Sigmoid colon (tissue), 7 donors: Measurements from ENCODE around the gene ADCY4. TPM values are rescaled to one million over a fixed set of nuclear protein-coding genes. Genes with fewer than 3 reads are reported as not detected.
"Not testable (repeated sequence)": the region's sequence is repeated elsewhere in the genome, so short reads cannot be mapped to it uniquely, and the experiment has no call there.

ENCODE experiments used
- DNase-seq: peaks from one replicate; pipeline ENCODE4 v3.0.0-alpha.2; 2019
- H3K27ac ChIP-seq, 4 donors: fragments of 200-600 bp; sonication (generic); one replicate each; pipeline ENCODE4 v1.5.1; 2016 to 2019; ENCODE audit warnings: mild to moderate bottlenecking in 1 of 4
- H3K27me3 ChIP-seq, 3 donors: fragments of 200-600 bp; sonication (generic); one replicate each; pipeline ENCODE4 v1.5.1; 2019; ENCODE audit warnings: mild to moderate bottlenecking in 1 of 3
- H3K36me3 ChIP-seq, 4 donors: fragments of 200-600 bp; sonication (generic); one replicate each; pipeline ENCODE4 v1.5.1; 2016 to 2019
- H3K4me1 ChIP-seq, 4 donors: fragments of 200-600 bp; sonication (generic); one replicate each; pipeline ENCODE4 v1.5.1; 2017 to 2019
- H3K4me3 ChIP-seq, 4 donors: fragments of 200-600 bp; sonication (generic); one replicate each; pipeline ENCODE4 v1.5.1; 2017 to 2019; ENCODE audit warnings: mild to moderate bottlenecking in 2 of 4, moderate library complexity in 1 of 4
- H3K9me3 ChIP-seq, 4 donors: fragments of 200-600 bp in 3 of 4; sonication (generic) in 3 of 4; one replicate each; pipeline versions ENCODE4 v1.5.1 to v1.6.1; 2013 to 2019
- CTCF ChIP-seq, 4 experiments: fragments of 450-650 bp in 3 of 4; fragments of 200-600 bp in 1 of 4; IDR thresholded peaks; one replicate each; pipeline ENCODE4 v1.5.1; 2016 to 2019; ENCODE audit warnings: antibody characterized with exemption in 4 of 4, mild to moderate bottlenecking in 3 of 4, moderate library complexity in 2 of 4
- EP300 ChIP-seq, 4 donors: sonication (generic); formaldehyde crosslinking; IDR thresholded peaks; one replicate each; pipeline ENCODE4 v1.6.1; 2017; ENCODE audit warnings: antibody characterized with exemption in 4 of 4
- POLR2A ChIP-seq, 2 donors: fragments of 450-650 bp; IDR thresholded peaks; one replicate each; pipeline ENCODE4 v1.6.1; 2016; ENCODE audit warnings: antibody characterized with exemption in 2 of 2, mild to moderate bottlenecking in 2 of 2, moderate library complexity in 2 of 2
- POLR2AphosphoS5 ChIP-seq, 4 donors: sonication (generic); formaldehyde crosslinking; IDR thresholded peaks; one replicate each; pipeline ENCODE4 v1.6.1; 2017; ENCODE audit warnings: antibody characterized with exemption in 4 of 4
- WGBS, 2 donors: extraction: QIAGEN DNeasy Blood & Tissue Kit; methylation state at CpG; one replicate each; pipeline ENCODE4 v1.1.7; 2013; 5-methylcytosine and 5-hydroxymethylcytosine counted together
- intact Hi-C: fragments of 100-400 bp; cut with DNase I; formaldehyde crosslinking; loops from one replicate; pipeline ENCODE4 v1.15.1; 2023
- polyA plus RNA-seq, 3 donors: library from polyadenylated mRNA; stranded (reverse); fragments of 200-250 nt; gene quantifications; one replicate each; pipeline ENCODE4 v1.2.3, GENCODE V29; 2013
- total RNA-seq, 4 donors: library from RNA; depleted of rRNA; stranded (reverse); fragments of >200 nt; gene quantifications; one replicate each; pipeline ENCODE4 v1.1.0, GENCODE V29; 2016
- donor health status: healthy with polysubstance abuse.
- donor health status: Bipolar disorder and iron deficiency.
- donor health status: healthy.

Gene ADCY4
- total and polyA plus RNA-seq, 7 donors = 1.4 to 36.0 (median 12.1) TPM

GRCh38 chr14:24355009-24355408 is 20.1 kb upstream of the ADCY4 start:
- intact Hi-C loops = no loop called here
- no peak overlapping the region for H3K27ac ChIP-seq
- DNase-seq = no peak

DNA sequence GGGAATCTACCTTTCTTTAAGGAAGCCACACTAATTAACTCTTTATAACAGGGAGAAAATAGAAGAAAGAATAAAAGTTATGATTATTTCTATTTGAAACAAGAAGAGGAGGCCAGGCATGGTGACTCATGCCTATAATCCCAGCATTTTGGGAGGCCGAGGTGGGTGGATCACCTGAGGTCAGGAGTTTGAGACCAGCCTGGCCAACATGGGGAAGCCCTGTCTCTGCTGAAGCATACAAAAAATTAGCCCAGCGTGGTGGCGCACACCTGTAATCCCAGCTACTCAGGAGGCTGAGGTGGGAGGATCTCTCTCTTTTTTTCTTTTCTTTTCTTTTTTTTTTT is 19.6 kb upstream of the ADCY4 start:
- DNase-seq, H3K27me3 ChIP-seq, H3K4me3 ChIP-seq, H3K4me1 ChIP-seq, H3K36me3 ChIP-seq, H3K9me3 ChIP-seq, intact Hi-C loops: not testable (repeated sequence)
- WGBS, 2 donors = 83 to 93% methylated on average over 3 of the region's 3 CpGs
- peak overlapping the region in 2 of 4 donors; percentile 3 to 49 for H3K27ac ChIP-seq

More at GRCh38 chr14:24355009-24355408, 20.1 kb upstream of the ADCY4 start:
- Histone ChIP-seq H3K4me1 (peaks cover 0 to 7% (median 3%) of the 10 kb centered on the region in 4 donors), H3K9me3 (no peaks in the 10 kb centered on the region), H3K27me3 (no peaks in the 10 kb centered on the region), H3K4me3 (no peak overlapping the region), H3K36me3 (no peaks in the 10 kb centered on the region)
- 90 to 93% methylated on average over 7 of the region's 7 CpGs for WGBS, 2 donors
- no peak for TF ChIP-seq POLR2A (IDR thresholded peaks at IDR 0.05)
- TF ChIP-seq EP300 (IDR thresholded peaks at IDR 0.05) = no peak
- TF ChIP-seq POLR2AphosphoS5 (IDR thresholded peaks at IDR 0.05) = no peak
- TF ChIP-seq CTCF (IDR thresholded peaks at IDR 0.05) = no peak

GRCh38 chr14:24353559-24354481 is 18.9 kb upstream of the ADCY4 start:
- no peaks in the 10 kb centered on the region for H3K36me3 ChIP-seq
- H3K9me3 ChIP-seq = no peaks in the 10 kb centered on the region
- H3K27me3 ChIP-seq = no peaks in the 10 kb centered on the region
- intact Hi-C loops = no loop called here
- TF ChIP-seq EP300 (IDR thresholded peaks at IDR 0.05) (no peak), POLR2AphosphoS5 (IDR thresholded peaks at IDR 0.05) (peak in 2 of 4 donors; percentile 29 to 59)
- H3K27ac ChIP-seq = peak overlapping the region in 2 of 4 donors; percentile 3 to 49
- DNase-seq = no peak
- WGBS, 2 donors = 65 to 77% methylated on average over 5 of the region's 5 CpGs
- H3K4me3 ChIP-seq = no peak overlapping the region
- H3K4me1 ChIP-seq = peaks cover 0 to 7% (median 3%) of the 10 kb centered on the region in 4 donors

DNA sequence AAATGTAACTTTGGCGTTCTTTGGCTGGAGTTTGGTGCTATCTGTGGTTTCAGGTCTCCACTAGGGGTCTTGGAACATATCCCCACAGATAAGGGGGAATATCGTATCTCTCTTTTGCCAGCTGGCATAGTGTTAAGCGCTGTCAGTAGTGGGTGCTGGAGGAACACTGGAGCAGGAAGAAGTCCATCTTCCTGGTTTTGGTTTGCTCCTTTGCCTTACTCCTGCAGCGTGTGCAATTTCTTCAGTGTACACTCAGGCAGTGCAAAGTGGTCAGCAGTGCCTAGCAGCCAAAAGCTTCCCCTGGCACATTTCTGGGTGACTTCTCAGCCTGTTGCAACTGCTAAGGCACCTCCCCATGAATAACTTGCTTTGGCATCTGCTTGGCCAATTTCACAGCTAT is 16.6 kb upstream of the ADCY4 start:
- no peaks in the 10 kb centered on the region for H3K27me3 ChIP-seq
- H3K4me1 ChIP-seq = peaks cover 0 to 7% (median 3%) of the 10 kb centered on the region in 4 donors
- no peaks in the 10 kb centered on the region for H3K9me3 ChIP-seq
- WGBS, 2 donors = 22 to 34% methylated on average over 4 of the region's 4 CpGs
- intact Hi-C loops = no loop called here
- H3K36me3 ChIP-seq = no peaks in the 10 kb centered on the region
- no peak overlapping the region for H3K27ac ChIP-seq
- DNase-seq = no peak
- TF ChIP-seq POLR2A (IDR thresholded peaks at IDR 0.05) (no peak), CTCF (IDR thresholded peaks at IDR 0.05) (no peak)
- H3K4me3 ChIP-seq = no peak overlapping the region

DNA sequence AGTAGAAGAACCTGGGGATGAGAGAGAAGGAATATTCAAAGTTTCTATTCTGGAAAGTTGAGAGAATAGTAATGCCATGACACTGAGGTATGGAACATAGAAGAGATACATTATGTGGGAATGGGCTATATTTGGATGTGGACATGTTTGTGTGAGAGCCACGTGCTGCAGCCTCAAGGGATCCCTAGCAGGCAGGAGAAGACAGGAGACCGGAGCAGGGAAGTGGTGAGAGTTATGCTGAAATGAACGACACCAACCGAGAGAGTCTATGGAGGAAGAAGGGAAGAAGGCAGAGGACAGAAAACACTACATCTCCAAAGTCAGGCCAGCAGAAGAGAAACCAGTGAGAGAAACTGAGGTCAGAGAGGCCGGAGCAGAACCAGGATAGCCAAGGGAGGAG is 14.9 kb upstream of the ADCY4 start:
- TF ChIP-seq CTCF (IDR thresholded peaks at IDR 0.05) (no peak), POLR2A (IDR thresholded peaks at IDR 0.05) (no peak), EP300 (IDR thresholded peaks at IDR 0.05) (no peak), POLR2AphosphoS5 (IDR thresholded peaks at IDR 0.05) (no peak)
- H3K4me3 ChIP-seq = no peak overlapping the region
- H3K4me1 ChIP-seq = peaks cover 0 to 7% (median 3%) of the 10 kb centered on the region in 4 donors
- no peaks in the 10 kb centered on the region for H3K9me3 ChIP-seq
- peaks cover 0 to under 1% (median 0%) of the 10 kb centered on the region in 3 donors for H3K27me3 ChIP-seq
- H3K27ac ChIP-seq = no peak overlapping the region
- H3K36me3 ChIP-seq = no peaks in the 10 kb centered on the region
- intact Hi-C loops = no loop called here
- WGBS, 2 donors = 87 to 88% methylated on average over 5 of the region's 5 CpGs
- no peak for DNase-seq
